GM23248 (cell line): ENCODE results near the gene RBP4. TPM values are rescaled to one million over a fixed set of nuclear protein-coding genes. Genes with fewer than 3 reads are reported as not detected.
"Not testable (repeated sequence)": the region's sequence is repeated elsewhere in the genome, so short reads cannot be mapped to it uniquely, and the experiment has no call there.

Experiments
- DNase-seq: peaks from one replicate; pipeline ENCODE4 v3.0.0-alpha.2; 2015
- H2AFZ ChIP-seq: fragments of 200-600 bp; sonication (generic); 2 replicates; pipeline ENCODE4 v1.6.1; 2016; ENCODE audit warnings: antibody characterized with exemption
- H3F3A ChIP-seq: fragments of 200-600 bp; sonication (generic); 2 replicates; pipeline ENCODE4 v1.6.1; 2016; ENCODE audit warnings: mild to moderate bottlenecking, antibody characterized with exemption, mixed run types; ENCODE audit not compliant: insufficient read depth
- H3K27ac ChIP-seq: fragments of 200-600 bp; sonication (generic); 2 replicates; pipeline ENCODE4 v1.5.1; 2016; ENCODE audit warnings: mild to moderate bottlenecking
- H3K27me3 ChIP-seq: fragments of 200-600 bp; sonication (generic); replicated peaks from 2 replicates; pipeline ENCODE4 v1.6.1; 2016; ENCODE audit warnings: mild to moderate bottlenecking; ENCODE audit not compliant: insufficient read depth
- H3K36me3 ChIP-seq: fragments of 200-600 bp; sonication (generic); 2 replicates; pipeline ENCODE4 v1.6.1; 2016; ENCODE audit warnings: low read depth, mild to moderate bottlenecking
- H3K4me1 ChIP-seq: fragments of 200-600 bp; sonication (generic); 2 replicates; pipeline ENCODE4 v1.6.1; 2016; ENCODE audit warnings: mild to moderate bottlenecking; ENCODE audit not compliant: insufficient read depth
- H3K4me2 ChIP-seq: fragments of 200-600 bp; sonication (generic); one replicate; pipeline ENCODE4 v1.6.1; 2016; ENCODE audit warnings: mild to moderate bottlenecking; ENCODE audit not compliant: unreplicated experiment
- H3K4me3 ChIP-seq: fragments of 200-600 bp; sonication (generic); 2 replicates; pipeline ENCODE4 v1.5.1; 2016; ENCODE audit warnings: mild to moderate bottlenecking
- H3K79me2 ChIP-seq: fragments of 200-600 bp; sonication (generic); 2 replicates; pipeline ENCODE4 v1.6.1; 2016; ENCODE audit warnings: mild to moderate bottlenecking; ENCODE audit not compliant: insufficient read depth
- H3K9ac ChIP-seq: fragments of 200-600 bp; sonication (generic); 2 replicates; pipeline ENCODE4 v1.6.1; 2016; ENCODE audit warnings: mild to moderate bottlenecking
- H3K9me2 ChIP-seq: fragments of 200-600 bp; sonication (generic); 2 replicates; pipeline ENCODE4 v1.6.1; 2016; ENCODE audit warnings: mixed run types, mild to moderate bottlenecking, moderate library complexity; ENCODE audit not compliant: insufficient read depth
- H3K9me3 ChIP-seq: fragments of 200-600 bp; sonication (generic); one replicate; pipeline ENCODE4 v1.6.1; 2017; ENCODE audit warnings: low read depth
- H4K20me1 ChIP-seq: fragments of 200-600 bp; sonication (generic); 2 replicates; pipeline ENCODE4 v1.6.0; 2016; ENCODE audit not compliant: insufficient read depth
- EZH2 ChIP-seq: fragments of 200-600 bp; sonication (generic); IDR thresholded peaks from 2 replicates; pipeline ENCODE4 v1.6.1; 2018; ENCODE audit warnings: antibody characterized with exemption, mild to moderate bottlenecking; ENCODE audit not compliant: insufficient read depth, poor library complexity, severe bottlenecking
- EZH2phosphoT487 ChIP-seq: fragments of 200-600 bp; sonication (generic); IDR thresholded peaks from 2 replicates; pipeline ENCODE4 v1.6.1; 2018; ENCODE audit warnings: antibody characterized with exemption, moderate library complexity, mild to moderate bottlenecking, low read depth; ENCODE audit not compliant: insufficient read depth
- WGBS, 2 experiments: methylation state at CpG; one replicate each; pipeline ENCODE4 v1.1.6; 2015 to 2017; ENCODE audit warnings: low lambda C conversion rate in 2 of 2, low coverage in 1 of 2; ENCODE audit errors: missing lambda C conversion rate in 2 of 2; 5-methylcytosine and 5-hydroxymethylcytosine counted together
- in situ Hi-C: fragments of 300-500 bp; cut with MboI; formaldehyde crosslinking; loops from 2 replicates; pipeline ENCODE4 v1.15.0; 2020
- polyA plus RNA-seq: library from polyadenylated mRNA; unstranded; fragments of >200 nt; fragmentation: Nextera tagmentation; extraction: Ambion mirVana; gene quantifications from 2 replicates; pipeline ENCODE4 v1.2.1, GENCODE V29; 2016
- total RNA-seq: library from RNA; depleted of rRNA; stranded (reverse); fragments of >200 nt; shearing (Covaris generic); gene quantifications from 2 replicates; pipeline ENCODE4 v1.2.3, GENCODE V29; 2014; rRNA removed

RBP4 gene
- total and polyA plus RNA-seq, 2 experiments from 2014 or later, result 0.46 TPM; not detected in 1

GRCh38 chr10:93547522-93547921 lies 53.5 kb downstream of the RBP4 start:
- H3K9ac ChIP-seq, result no peak overlapping the region
- TF ChIP-seq EZH2, result no peak
- TF ChIP-seq EZH2phosphoT487, result no peak
- DNase-seq, result no peak
- H4K20me1 ChIP-seq, result no peaks in the 10 kb centered on the region
- no peak overlapping the region for H2AFZ ChIP-seq
- H3K27ac ChIP-seq, result no peak overlapping the region
- H3K9me3 ChIP-seq, result no peaks in the 10 kb centered on the region
- no peaks in the 10 kb centered on the region for H3K9me2 ChIP-seq
- peaks cover 9% of the 10 kb centered on the region for H3K27me3 ChIP-seq
- no peaks in the 10 kb centered on the region for H3K79me2 ChIP-seq
- no peaks in the 10 kb centered on the region for H3K4me1 ChIP-seq
- no peaks in the 10 kb centered on the region for H3K36me3 ChIP-seq
- H3K4me3 ChIP-seq, result no peak overlapping the region
- in situ Hi-C loops, result loop anchor here (10.0 kb wide), 1 partner anchor 127 kb away; no protein-coding TSS in a partner anchor
- H3K4me2 ChIP-seq, result no peak overlapping the region
- H3F3A ChIP-seq, result no peaks in the 10 kb centered on the region

GRCh38 chr10:93546995-93547394 lies 54.0 kb downstream of the RBP4 start:
- not testable (repeated sequence) for H3K4me2 ChIP-seq, H3K27me3 ChIP-seq, H3K9me3 ChIP-seq, H3K4me1 ChIP-seq, H3K9ac ChIP-seq, H3K27ac ChIP-seq, H3K79me2 ChIP-seq, H3F3A ChIP-seq, H3K4me3 ChIP-seq, H2AFZ ChIP-seq, H3K9me2 ChIP-seq, H4K20me1 ChIP-seq, DNase-seq, H3K36me3 ChIP-seq
- in situ Hi-C loops, result loop anchor here (10.0 kb wide), 1 partner anchor 128 kb away; no protein-coding TSS in a partner anchor
- WGBS, 2 experiments, result 53 to 55% methylated on average over 8 of the region's 8 CpGs

- Histone ChIP-seq H3K27ac (no peak overlapping the region), H2AFZ (peak overlapping the region; percentile 34; the same call in 1 of the 2 replicates), H3K4me1 (no peaks in the 10 kb centered on the region), H3K9ac (no peak overlapping the region), H3F3A (no peaks in the 10 kb centered on the region), H4K20me1 (no peaks in the 10 kb centered on the region), H3K9me2 (no peaks in the 10 kb centered on the region), H3K27me3 (peaks cover 9% of the 10 kb centered on the region), H3K79me2 (no peaks in the 10 kb centered on the region), H3K4me2 (peak overlapping the region; percentile 74), H3K9me3 (no peaks in the 10 kb centered on the region), H3K4me3 (peak overlapping the region; percentile 53), H3K36me3 (no peaks in the 10 kb centered on the region)
- peak; percentile 30 for DNase-seq
- 0 to 2% methylated on average over 10 of the region's 10 CpGs for WGBS, 2 experiments
- TF ChIP-seq EZH2 (no peak), EZH2phosphoT487 (no peak)
- in situ Hi-C loops, result loop anchor here (10.0 kb wide), 1 partner anchor 132 kb away; no protein-coding TSS in a partner anchor
Observed at GRCh38 chr10:93542358-93542791, 58.7 kb downstream of the RBP4 start.

Other genes starting within 250 kb of the RBP4 start
- gene MYOF, start 118.9 kb downstream of the RBP4 start, total RNA-seq, result 256 and 261 TPM in 2 replicates
- gene MYOF, start 118.9 kb downstream of the RBP4 start, polyA plus RNA-seq, result 93.0 and 101 TPM in 2 replicates
- 21.5 and 32.4 TPM in 2 replicates for gene CEP55, start 104.6 kb downstream of the RBP4 start, total RNA-seq
- 14.9 and 16.8 TPM in 2 replicates for gene CEP55, start 104.6 kb downstream of the RBP4 start, polyA plus RNA-seq
- gene FFAR4, start 34.6 kb downstream of the RBP4 start, total RNA-seq, result not detected in 2 replicates
- gene FFAR4, start 34.6 kb downstream of the RBP4 start, polyA plus RNA-seq, result not detected in 2 replicates
- gene PDE6C, start 11.3 kb upstream of the RBP4 start, total RNA-seq, result not detected in 2 replicates
- 0.08 TPM in 1 of 2 replicates, not detected in the other for gene PDE6C, start 11.3 kb upstream of the RBP4 start, polyA plus RNA-seq
- gene FRA10AC1, start 101.4 kb upstream of the RBP4 start, total RNA-seq, result 7.6 and 17.1 TPM in 2 replicates
- 14.8 and 17.0 TPM in 2 replicates for gene FRA10AC1, start 101.4 kb upstream of the RBP4 start, polyA plus RNA-seq
- gene LGI1, start 156.7 kb upstream of the RBP4 start, total RNA-seq, result not detected in 2 replicates
- not detected in 2 replicates for gene LGI1, start 156.7 kb upstream of the RBP4 start, polyA plus RNA-seq